GM18858 (cell line): Measurements from ENCODE around the gene TMCO1.
"Not testable (repeated sequence)": the region's sequence is repeated elsewhere in the genome, so short reads cannot be mapped to it uniquely, and the experiment has no call there.

Experiments used
- ATAC-seq: cut with Tn5 transposase; IDR thresholded peaks from one replicate; pipeline ENCODE4 v1.9.1; 2021; ENCODE audit not compliant: unreplicated experiment

The TMCO1 gene

DNA sequence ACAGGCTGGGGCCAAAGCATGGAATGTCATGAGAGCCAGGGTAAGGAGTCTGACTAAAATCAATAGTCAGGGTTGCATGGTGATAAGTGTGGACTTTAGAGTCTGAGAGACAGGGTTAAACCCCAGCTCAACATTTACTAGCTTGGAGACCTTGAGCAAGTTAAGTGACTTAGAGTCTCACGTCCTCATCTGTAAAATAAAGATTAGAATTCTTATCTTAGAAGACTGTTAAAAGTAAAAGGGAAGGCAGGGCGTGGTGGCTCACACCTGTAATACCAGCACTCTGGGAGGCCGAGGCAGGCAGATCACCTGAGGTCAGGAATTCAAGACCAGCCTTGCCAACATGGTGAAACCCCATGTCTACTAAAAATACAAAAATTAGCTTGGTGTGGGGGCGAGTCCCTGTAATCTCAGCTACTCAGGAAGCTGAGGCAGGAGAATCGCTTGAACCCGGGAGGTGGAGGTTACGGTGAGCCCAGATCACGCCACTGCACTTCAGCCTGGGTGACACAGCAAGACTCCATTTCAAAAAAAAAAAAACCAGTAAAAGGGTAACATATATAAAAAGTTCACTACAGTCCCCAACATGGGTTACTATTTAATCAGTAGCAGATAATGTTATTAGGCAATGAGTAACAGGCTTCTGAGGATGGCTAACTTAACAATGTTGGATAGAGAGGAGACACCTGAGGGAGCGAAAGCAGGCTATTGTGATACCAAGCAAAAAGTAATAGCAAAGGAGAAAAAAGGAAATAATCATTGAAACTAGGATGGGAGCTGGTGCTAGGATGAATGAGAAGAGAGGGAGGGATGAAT is 20.8 kb downstream of the TMCO1 start:
- ATAC-seq: no peak

DNA sequence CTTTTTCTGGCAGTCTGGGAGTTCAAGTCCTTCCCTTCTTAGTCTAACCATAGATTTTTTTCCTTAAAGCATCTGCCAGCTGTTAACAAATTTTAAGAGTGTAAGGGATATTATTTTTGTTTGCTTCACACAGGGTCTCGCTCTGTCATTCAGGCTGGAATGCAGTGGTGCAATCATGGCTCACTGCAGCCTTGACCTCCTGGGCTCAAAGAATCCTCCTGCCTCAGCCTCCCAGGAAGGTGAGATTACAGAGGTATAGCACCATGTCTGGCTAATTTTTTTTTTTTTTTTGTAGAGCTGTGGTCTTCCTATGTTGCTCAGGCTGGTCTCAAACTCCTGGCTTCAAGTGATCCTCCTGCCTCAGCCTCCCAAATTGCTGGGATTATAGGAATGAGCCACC is 23.8 kb downstream of the TMCO1 start:
- not testable (repeated sequence) for ATAC-seq

DNA sequence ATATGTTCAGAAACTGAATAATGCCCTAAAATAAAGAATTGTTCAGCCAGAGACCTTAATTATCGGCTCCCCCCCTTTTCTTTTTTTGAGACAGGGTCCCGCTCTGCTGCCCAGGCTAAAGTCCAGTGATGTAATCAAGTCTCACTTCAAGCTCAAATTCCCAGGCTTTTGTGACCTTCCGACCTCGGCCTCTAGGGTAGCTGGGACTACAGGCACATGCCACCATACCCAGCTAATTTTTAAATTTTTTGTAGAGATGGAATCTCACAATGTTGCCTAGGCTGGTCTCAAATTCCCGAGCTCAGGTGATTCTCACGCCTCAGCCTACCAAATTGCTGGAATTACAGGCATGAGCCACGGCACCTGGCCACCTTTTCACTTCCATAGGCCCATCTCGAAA is 26.5 kb downstream of the TMCO1 start:
- no peak for ATAC-seq

DNA sequence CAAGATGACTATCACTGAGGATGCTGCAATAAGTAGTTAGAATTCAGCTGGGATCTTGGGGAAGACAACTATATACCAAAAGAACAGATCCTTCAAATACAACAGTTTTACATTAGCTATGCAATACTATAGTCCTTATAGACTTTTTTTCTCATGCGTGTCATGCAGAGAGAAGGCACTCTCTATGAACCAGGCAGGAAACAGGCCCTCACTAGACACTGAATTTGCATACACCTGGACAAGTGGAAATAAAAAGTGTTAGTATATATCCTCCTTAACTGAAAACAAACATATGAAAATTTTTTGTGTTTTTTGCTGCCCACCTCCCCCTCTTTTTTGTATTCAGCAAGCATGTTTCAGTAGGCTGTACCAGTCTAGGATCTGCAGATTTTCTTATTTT is 29.9 kb downstream of the TMCO1 start:
- ATAC-seq: peak; percentile 98

DNA sequence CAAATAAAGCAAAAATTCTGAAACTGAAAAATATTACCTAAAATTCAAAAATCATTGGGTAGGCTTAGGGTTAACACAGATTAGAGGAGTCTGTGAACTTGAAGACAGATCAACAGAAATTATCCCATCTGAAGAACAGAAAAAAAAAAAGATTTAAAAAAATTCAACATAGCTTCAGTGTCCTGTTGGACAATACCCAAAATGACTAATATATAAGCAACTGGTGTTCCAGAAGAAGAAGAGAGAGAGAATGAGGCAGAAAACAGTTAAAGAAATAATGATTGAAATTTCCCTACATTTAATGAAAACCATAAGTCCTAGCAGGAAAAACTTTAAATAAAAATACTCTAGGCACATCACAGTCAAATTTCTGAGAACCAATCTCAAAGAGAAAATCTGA is 31.5 kb downstream of the TMCO1 start:
- ATAC-seq: no peak

DNA sequence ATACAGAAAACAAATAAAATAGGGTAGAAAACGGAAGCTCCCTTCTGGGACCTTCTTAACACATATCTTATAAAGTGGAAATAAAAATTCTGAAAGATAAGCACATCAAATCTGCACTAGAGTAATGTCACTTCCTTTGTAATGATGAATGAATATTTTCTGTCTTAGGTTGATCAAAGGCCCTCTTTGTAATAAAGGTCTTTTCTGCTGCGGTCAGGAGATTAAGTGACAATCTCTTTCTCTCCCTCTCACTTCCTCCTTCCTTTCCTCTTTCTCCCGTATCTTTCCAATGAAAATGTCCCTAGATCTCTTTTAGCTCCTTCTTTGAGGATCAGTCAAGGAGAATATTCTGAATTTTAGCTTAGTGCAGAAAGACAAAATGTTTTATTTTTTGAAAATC is 33.8 kb downstream of the TMCO1 start:
- ATAC-seq: no peak

DNA sequence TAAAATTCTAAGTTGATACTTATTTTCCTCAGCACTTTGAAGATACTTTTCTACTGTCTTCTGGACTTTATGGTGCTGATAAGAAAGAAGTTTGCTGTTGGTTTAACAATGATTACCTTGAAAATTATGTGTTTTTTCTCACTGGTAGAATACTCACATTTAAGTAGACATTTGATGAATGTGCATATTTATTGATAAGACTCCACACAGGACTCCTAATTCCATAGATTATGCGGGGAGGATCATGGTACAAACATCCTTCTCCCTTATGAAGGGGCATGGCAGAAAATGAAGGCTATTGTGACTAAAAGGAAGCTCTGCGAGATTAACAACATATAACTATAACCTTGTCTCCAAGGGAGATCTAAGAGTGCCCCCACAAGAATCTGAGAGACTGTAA is 41.8 kb downstream of the TMCO1 start:
- no peak for ATAC-seq

DNA sequence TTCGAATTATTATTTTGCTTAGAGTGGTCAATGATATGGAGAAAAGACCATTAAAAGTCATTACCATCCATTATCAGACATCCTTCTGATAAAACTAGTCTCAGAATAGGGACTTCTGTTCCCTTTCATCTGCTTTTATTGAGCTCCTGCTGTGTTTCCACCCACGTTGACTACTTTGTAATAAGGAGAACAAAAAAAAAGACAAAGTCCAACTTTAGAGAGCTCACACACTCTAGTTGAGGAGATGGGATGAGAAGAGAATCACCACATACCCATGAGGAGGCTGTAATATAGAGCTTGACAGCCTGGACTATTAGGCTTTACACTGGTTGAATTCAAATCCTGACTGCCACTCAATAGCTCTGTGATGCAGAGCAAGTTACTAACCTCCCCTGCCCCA is 42.5 kb downstream of the TMCO1 start:
- no peak for ATAC-seq

DNA sequence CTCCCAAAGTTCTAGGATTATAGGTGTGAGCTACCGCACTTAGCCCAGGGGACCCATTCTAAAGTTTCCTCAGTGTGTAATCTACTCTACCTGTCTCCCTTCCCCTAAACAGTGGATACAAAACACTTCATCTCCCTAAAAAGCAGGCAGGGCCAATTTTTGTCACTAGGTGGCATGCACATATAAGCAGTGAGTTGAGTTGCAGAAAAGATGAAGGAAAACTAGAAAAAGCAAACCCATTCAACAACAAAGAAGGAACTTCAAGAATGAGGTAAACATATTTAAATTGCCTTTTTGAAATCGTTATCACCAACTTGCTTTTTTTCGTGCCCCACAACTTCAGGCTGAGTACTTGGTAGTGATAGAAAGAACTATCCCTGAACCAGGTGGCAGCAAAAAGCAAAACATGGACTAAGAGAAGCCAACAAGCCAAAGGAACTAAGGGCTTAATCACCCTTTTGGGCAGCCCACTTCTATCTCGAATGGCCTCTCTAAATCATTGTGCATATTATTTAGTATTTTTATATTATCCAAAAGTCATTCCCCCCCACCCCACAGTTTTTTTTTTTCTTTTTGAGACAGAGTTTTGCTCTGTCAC is 50.7 kb downstream of the TMCO1 start:
- no peak for ATAC-seq

DNA sequence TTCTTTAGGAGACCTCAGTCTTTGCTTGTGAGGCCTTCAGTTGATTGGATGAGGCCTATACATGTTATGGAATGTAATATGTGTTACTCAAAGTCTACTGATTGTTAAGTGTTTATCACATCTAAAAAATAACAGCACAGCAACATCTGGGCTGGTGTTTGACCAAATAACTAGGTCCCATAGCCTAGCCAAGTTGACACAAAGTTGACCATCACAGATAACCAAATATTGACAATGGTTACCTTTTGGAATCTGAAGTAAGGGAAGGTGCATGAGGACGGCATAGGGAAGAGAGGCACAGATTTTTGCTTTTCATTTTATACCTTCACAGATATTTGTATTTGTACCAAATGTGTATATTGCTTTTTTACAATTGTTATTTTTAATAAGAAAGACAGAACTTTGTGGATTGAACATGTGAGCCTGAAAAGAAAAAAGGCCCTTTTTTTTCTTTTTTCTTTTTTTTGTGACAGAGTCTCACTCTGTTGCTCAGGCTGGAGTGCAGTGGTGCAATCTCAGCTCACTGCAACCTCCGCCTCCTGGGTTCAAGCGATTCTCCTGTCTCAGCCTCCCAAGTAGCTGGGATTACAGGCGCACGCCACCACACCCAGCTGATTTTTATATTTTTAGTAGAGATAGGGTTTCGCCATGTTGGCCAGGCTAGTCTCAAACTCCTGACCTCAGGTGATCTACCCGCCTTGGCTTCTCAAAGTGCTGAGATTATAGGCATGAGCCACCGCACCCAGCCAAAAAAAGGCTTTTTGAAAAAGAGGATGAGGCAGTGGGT is 52.2 kb downstream of the TMCO1 start:
- not testable (repeated sequence) for ATAC-seq

DNA sequence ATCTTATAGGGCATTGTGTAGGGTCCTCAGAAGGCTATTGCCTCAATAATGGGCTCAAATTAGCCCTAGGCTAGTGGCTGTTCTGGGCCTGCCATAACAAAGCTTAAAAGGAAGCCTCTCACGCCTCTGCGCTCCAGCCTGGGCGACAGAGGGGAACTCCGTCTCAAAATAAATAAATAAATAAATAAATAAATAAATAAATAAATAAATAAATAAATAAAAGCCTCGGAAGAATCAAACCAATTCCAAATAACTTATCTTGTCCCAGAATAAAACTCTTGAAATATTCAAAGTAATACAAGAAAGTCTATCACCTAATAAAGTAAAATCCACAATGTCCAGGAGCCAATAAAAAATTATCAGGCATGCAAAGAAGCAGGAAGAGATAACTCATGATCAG is 55.9 kb downstream of the TMCO1 start:
- ATAC-seq: no peak

DNA sequence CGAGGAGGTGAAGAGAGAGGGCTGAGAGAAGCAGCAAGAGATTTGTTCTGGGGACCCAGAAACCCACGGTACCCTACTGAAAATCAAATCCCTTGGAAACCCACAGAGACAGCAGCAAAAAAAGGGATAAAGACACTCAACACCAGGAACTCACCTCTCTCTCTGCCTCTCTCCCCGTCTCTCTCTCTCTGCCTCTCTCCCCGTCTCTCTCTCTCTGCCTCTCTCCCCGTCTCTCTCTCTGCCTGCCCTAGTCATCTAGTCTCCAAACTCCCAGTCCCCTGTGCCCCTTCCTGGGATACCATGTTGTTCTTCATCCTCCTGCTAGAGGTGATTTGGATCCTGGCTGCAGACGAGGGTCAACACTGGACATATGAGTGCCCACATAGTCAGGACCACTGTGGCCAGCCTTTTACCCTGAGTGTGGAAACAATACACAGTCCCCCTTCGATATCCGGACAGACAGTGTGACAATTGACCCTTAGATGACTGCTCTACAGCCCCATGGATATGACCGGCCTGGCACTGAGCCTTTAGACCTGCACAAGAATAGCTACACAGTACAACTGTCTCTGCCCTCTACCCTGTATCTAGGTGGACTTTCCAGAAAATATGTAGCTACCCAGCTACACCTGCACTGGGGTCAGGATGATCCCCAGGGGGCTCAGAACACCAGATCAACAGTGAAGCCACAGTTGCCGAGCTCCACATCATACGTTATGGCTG is 60.5 kb downstream of the TMCO1 start:
- ATAC-seq: no peak

DNA sequence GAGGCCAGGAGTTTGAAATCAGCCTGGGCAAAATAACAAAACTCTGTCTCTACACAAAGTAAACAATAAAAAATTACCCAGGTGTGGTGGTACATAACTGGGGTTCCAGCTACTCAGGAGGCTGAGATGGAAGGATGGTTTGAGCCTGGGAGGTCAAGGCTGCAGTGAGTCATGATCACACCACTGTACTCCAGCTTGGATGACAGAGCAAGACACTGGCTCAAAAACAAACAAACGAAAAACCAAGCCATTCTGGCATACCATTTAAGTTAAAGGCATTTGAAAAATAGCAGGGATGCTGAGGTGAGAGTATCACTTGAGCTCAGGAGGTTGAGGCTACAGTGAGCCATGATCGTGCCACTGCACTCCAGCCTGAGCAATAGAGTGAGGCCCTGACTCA is 65.0 kb downstream of the TMCO1 start:
- ATAC-seq: no peak

DNA sequence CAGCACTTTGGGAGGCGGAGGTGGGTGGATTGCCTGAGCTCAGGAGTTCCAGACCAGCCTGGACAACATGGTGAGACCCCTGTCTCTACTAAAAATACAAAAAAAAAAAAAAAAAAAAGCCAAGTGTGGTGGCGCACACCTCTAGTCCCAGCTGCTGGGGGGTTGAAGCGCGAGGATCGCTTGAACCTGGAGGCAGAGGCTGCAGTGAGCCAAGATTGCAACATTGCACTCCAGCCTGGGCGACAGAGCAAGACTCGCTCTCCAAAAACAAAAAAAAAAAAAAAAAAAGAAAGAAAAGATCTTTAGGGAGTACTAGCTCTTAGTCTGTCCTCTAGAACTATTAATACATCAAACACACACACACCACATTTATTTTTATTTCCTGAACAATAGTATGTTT is 66.7 kb downstream of the TMCO1 start:
- not testable (repeated sequence) for ATAC-seq

DNA sequence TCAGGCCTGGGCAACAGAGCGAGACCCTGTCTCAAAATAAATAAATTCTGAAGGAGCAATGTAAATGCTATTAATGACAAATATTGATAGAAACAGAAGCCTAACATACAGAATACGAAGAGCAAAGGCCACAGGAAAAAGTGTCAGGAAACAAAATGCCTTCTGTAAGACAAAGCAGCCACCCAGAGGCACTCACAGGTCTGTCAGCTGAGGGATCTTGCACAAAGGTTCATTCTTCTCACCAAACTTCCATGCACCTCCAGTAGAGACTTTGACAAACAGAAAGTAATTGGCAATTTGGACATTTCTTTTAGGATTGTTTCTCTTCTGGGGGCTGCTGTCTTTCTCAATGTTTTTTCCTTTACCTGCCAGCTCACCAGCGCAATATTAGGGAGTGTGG is 69.1 kb downstream of the TMCO1 start:
- no peak for ATAC-seq

DNA sequence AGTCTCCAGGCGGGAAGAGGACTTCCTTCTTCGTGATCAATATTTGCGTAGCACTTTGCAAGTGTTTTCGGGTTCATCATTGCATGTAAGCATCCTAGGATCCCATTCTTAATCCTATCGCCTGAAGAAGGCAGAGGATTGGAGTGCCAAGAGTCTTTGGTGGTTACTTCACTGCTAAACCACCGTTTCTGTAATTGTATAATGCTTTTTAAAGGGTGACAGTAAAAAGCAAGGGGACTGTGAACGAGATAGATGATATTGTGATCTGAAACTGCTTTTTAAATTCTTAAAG is 70.0 kb downstream of the TMCO1 start:
- peak; percentile 14 for ATAC-seq

DNA sequence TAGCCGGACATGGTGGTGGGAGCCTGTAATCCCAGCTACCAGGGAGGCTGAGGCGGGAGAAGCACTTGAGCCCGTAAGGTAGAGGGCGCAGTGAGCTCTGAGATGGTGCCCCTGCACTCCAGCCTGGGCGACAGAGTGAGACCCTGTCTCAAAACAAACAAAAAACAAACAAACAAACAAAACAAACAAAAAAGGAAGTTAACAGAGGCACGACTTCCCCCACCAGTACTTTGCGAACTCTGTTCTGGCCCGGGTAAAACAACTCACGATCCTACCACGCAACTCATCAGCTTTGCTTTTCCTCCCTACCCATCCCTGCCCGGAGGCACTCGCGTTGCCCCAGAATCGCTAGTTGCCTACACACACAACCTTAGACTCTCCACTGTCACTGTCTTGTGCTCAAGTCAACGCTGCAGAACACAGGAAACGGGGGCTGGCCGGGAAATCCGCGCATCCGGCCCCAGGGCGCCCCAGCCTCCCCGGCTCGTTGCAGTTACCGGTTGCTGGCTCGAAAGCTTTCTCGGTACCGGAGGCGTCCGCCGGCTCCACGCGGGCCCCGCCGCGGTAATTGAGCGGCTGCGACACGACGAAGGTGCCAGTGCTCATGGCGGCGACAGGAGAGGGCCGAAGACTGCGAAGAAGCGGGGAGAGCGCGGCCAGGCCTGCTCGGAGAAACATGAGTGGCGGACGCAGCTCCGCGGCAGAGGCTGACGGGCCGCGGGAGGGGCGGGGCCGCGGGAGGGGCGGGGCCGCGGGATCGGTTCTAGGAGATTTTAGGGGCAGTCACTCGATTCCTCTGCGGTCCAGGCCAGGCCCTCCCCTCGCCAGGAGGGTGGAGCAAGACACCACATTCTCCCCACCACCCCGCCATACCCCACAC is 70.5 kb downstream of the TMCO1 start, which contains the start of gene ALDH9A1:
Gene ALDH9A1, minus strand, starts transcription at position 682 of the 880 bp plus-strand sequence. Its CDS starts 4 bp downstream, at position 678.
- peak; percentile 83 for ATAC-seq

DNA sequence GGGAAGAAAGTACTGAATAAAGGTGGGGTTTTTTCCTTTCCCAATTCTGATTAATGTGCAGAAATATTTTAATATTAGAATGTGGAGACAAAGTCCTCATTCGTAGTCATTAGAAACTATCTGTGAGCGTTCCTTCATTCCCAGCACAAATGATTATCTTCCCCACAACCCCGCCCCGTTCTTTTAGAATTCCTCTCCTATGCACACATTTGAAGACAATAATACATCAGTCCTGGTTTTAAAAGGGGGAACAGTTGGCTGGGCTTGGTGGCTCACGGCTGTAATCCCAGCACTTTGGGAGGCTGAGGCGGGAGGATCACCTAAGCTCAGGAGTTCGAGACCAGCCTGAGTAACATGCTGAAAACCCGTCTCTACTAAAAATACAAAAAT is 71.2 kb downstream of the TMCO1 start:
- ATAC-seq: no peak

DNA sequence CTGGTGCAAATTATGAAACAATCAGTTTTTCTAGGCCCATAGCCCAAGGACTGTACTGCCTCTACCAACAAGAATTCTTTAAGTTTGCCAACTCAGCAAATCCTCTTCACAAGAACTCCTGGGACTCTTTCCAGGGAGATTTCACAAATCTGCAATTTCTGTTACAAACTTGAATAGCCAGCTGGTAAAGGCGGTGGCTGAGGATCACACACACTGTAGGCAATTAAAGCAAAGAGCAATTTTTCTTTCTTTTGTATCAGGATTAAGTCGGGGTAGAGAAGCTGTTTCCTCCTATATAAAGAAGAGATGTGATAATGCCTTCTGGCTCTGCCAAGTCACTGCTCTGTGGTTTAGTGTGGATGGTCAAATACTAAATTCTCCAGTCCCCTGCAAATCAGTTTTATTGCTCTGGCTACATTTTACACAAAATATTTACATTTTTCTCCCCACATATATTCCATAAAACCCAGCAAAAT is 72.0 kb downstream of the TMCO1 start:
- no peak for ATAC-seq

DNA sequence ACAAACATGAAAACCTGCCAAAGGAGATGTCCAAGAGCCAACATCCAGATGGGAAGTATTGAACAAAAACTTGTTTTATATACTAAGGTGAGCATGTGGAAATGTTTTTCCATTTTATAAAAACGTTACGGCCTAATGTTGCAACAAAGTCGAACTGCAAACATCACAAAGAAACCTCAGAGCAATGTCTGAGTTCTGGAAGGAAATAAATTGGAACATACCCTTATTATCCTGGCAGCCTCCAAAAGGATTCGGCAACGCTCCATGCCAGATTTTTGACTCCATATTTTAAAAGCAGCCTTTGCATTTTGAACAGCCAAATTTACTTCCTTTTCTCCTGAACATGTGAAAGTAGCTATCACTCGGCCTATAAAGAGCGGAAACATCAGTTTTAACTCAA is 73.6 kb downstream of the TMCO1 start:
- ATAC-seq: no peak
